Activated CD4-positive, alpha-beta T cell treated with anti-CD3 and anti-CD28 coated beads, Interleukin-2, amount 10 ng/mL, durations not matched to agents 7 days and 5 days (primary cell): ENCODE results near the gene PRKAR1B. TPM values are rescaled to one million over a fixed set of nuclear protein-coding genes. Genes with fewer than 3 reads are reported as not detected.

ENCODE experiments used
- CTCF ChIA-PET: fragments of 350-600 bp; sonication (Branson Sonifier 250); formaldehyde crosslinking; loops from one replicate; lab custom pipeline; 2021; ENCODE audit warnings: antibody characterized with exemption; lab: Charles Lee
- POLR2A ChIA-PET: fragments of 350-600 bp; sonication (Branson Sonifier 250); formaldehyde crosslinking; loops from one replicate; lab custom pipeline; 2021; ENCODE audit warnings: antibody characterized with exemption; lab: Charles Lee
- DNase-seq: peaks from one replicate; pipeline ENCODE4 v3.0.0-alpha.2; 2020
- H3K27ac Mint-ChIP-seq: one replicate; pipeline ENCODE4 v1.8.0; 2021; ENCODE audit warnings: mild to moderate bottlenecking, moderate library complexity, mixed read lengths
- H3K27me3 Mint-ChIP-seq: one replicate; pipeline ENCODE4 v1.8.0; 2021; ENCODE audit warnings: mixed read lengths
- H3K36me3 Mint-ChIP-seq: one replicate; pipeline ENCODE4 v1.8.0; 2021; ENCODE audit warnings: low read depth, mixed read lengths
- H3K4me1 Mint-ChIP-seq: one replicate; pipeline ENCODE4 v1.8.0; 2021; ENCODE audit warnings: mixed read lengths
- H3K4me3 Mint-ChIP-seq: one replicate; pipeline ENCODE4 v1.8.0; 2021; ENCODE audit warnings: mild to moderate bottlenecking, moderate library complexity, mixed read lengths
- H3K9me3 Mint-ChIP-seq: one replicate; pipeline ENCODE4 v1.8.0; 2021; ENCODE audit warnings: mixed read lengths
- total RNA-seq, 2 experiments: library from RNA; stranded (reverse); gene quantifications; one replicate each; pipeline ENCODE4 v1.2.3, GENCODE V29; 2021

Gene PRKAR1B
- total RNA-seq, 2 experiments from 2014 or later, result 29.8 to 32.5 TPM

DNA sequence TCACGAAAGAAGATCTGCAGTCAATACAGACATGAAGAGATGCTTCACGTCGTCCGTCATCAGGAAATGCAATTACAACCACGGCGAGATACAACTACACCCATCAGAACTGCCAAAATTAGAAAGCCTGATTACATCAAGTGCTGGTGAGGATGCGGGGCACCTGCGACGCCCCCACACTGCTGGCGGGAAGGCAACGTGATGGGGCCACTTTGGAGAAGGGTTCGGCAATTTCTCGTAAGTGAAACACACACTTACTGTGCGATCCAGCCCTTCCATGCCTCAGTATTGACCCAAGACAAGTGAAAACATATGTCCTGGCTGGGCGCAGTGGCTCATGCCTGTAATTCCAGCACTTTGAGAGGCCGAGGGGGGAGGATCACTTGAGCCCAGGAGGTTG, 181.6 kb downstream of the PRKAR1B start:
- peaks cover 2% of the 10 kb centered on the region for H3K36me3 Mint-ChIP-seq
- peaks cover 3% of the 10 kb centered on the region for H3K4me1 Mint-ChIP-seq
- CTCF ChIA-PET, result interaction anchor here (0.6 to 1.2 kb wide), 2 partner anchors 90 to 91 kb away, joined by 3 read pairs; no protein-coding TSS in a partner anchor
- peaks cover 3% of the 10 kb centered on the region for H3K9me3 Mint-ChIP-seq
- H3K27ac Mint-ChIP-seq, result no peak overlapping the region
- DNase-seq, result no peak
- POLR2A ChIA-PET, result no interaction called here
- no peak overlapping the region for H3K4me3 Mint-ChIP-seq
- no peaks in the 10 kb centered on the region for H3K27me3 Mint-ChIP-seq

DNA sequence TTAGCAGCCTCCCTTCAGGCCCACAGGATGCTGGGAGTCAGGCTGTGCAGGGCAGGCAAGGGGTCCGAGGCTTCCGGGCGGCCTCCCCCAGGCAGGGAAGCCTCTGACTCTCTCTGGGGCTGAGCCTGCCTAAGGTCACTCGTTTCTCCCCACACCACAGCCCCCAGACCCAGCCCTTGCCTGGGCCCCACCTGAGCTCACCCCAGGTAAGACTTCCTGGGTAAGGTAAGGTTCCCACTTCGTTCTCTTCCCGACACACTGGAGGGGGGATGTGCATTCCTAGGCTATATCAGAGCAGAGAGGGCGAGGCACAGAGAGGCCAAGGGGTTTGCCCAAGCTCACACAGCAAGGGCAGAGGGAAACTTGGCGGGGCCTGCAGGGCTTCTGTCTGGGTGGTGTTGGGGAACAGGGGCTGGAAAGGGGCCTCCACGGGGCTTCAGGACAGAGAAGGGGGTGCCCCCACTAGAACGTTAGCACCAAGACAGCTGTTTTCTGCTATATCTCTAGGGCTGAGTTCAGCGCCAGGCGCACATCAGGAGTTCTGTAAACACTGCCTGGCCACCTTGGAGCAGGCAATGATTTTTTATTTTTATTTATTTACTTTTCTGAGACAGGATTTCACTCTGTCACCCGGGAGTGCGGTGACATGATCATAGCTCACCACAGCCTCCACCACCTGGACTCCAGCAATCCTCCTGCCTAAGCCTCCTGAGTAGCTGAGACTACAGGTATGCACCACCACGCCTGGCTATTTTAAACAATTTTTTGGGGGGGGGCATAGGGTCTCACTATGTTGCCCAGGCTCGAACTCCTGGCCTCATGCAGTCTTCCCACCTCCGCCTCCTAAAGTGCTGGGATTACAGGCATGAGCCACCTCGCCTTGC, 182.5 kb downstream of the PRKAR1B start:
- peaks cover 2% of the 10 kb centered on the region for H3K36me3 Mint-ChIP-seq
- ChIA-PET CTCF (interaction anchor here (0.5 to 0.6 kb wide), 2 partner anchors 91 to 1228 kb away, joined by 3 to 4 read pairs; no protein-coding TSS in a partner anchor), POLR2A (no interaction called here)
- no peak overlapping the region for H3K4me3 Mint-ChIP-seq
- peaks cover 3% of the 10 kb centered on the region for H3K4me1 Mint-ChIP-seq
- H3K27me3 Mint-ChIP-seq, result no peaks in the 10 kb centered on the region
- DNase-seq, result no peak
- H3K9me3 Mint-ChIP-seq, result peaks cover 3% of the 10 kb centered on the region
- H3K27ac Mint-ChIP-seq, result no peak overlapping the region

DNA sequence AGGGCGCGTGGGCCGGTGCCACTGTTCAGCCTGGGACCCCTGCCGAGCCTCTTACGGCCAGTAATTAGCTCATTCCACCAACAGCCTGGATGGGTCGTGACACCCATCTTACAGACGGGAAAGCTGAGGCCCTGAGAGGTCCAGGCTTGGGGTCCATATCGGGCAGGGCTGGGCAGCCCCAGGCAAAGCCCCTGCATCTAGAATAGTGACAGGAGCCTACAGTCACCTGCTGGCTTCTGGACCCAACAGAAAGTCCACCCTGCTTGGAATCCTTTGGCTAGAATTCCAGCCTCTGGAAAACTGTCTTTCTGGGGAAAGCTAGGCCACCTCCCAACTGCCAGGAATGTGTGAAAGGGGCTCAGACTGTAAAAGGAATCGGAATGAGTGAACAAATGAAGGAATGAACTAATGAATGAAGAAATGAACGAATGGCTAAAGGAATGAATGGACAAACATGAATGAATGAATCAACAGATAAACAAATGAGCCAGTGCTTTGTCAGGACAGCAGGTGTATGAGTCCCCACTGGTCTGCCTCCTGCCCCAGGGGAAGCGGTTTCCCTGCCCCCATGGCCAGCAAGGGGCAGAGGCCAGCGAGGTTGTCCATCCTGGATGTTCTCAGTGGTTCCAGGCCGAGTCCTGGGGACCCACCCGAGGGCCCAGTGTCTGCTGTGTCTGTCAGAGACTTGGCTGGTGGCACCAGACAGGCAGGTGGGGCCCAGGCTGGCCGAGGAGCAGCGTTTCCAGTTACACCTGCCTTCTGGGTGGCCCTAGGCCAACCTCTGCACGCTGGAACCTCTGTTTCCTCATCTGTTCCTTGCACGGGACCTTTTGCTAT, 183.4 kb downstream of the PRKAR1B start:
- Mint-ChIP-seq H3K36me3 (peaks cover under 1% of the 10 kb centered on the region), H3K9me3 (peaks cover 3% of the 10 kb centered on the region), H3K27ac (no peak overlapping the region), H3K27me3 (no peaks in the 10 kb centered on the region), H3K4me3 (no peak overlapping the region), H3K4me1 (peaks cover 3% of the 10 kb centered on the region)
- no peak for DNase-seq
- ChIA-PET CTCF (interaction anchor here (0.5 to 1.0 kb wide), 2 partner anchors 17 to 1229 kb away, joined by 3 to 4 read pairs; no protein-coding TSS in a partner anchor), POLR2A (no interaction called here)

DNA sequence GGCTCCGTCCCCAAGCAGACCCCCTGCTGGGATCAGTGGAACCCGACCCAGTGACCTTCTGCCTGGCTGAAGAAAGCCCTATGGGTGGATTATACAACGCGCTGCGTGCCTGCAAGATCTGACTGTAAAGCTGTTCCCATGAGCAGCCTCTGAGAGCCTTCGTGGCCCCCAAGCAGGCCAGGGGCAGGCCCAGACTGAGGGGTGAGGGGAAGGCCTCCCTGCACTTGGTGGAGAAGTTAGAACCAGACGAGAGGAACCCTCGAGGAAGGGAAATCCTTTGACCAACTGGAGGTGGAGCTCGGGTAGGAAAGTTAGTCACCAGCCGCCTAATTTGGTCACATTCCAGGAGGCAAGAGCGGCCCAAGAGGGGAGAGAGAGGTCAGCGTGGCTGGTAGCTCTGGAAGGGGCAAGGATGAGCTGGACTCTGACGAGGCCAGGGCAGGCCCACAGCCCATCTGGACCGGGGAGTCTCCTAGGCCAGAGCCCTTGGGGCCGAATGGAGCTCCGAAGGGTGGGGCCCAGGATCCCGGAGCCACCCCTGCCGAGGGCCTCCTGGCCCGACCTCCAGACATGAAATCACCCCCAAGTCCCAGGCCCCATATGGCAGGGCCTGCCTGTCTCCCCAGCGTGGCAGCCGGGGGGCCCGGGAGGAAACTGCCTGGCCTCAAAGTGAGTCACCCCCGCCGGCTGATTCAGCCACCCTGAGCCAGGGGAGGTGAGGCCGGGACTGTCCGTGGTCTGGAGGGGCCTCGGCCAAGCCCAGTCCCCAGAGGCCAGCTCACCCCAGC, 184.2 kb downstream of the PRKAR1B start:
- POLR2A ChIA-PET, result no interaction called here
- no peak overlapping the region for H3K4me3 Mint-ChIP-seq
- no peaks in the 10 kb centered on the region for H3K36me3 Mint-ChIP-seq
- no peaks in the 10 kb centered on the region for H3K27me3 Mint-ChIP-seq
- peaks cover 3% of the 10 kb centered on the region for H3K9me3 Mint-ChIP-seq
- DNase-seq, result no peak
- peaks cover 3% of the 10 kb centered on the region for H3K4me1 Mint-ChIP-seq
- no peak overlapping the region for H3K27ac Mint-ChIP-seq
- CTCF ChIA-PET, result interaction anchor here (1.0 kb wide), 1 partner anchor 17 kb away, joined by 3 read pairs; no protein-coding TSS in a partner anchor

DNA sequence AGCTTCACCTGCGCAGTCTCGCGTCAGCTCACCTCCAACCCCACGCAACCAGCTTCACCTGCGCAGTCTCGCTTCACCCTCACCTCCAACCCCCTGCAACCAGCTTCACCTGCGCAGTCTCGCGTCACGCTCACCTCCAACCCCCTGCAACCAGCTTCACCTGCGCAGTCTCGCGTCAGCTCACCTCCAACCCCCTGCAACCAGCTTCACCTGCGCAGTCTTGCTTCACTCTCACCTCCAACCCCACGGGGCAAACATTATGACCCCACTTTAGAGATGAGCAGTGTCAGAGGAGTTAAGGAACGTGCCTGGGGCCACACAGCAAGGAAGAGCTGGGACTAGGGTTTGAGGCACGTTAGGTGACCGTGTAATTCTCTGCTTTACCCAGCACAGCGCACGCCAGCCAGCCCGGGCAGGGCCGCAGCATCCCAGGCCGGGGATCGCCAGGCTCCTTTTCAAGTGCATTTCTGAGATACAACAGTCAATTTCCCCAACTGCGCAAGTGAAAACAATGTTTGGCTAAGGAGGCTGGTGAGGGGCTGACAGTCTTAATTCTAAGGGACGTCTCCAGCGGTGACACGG, 184.9 kb downstream of the PRKAR1B start:
- no peaks in the 10 kb centered on the region for H3K27me3 Mint-ChIP-seq
- POLR2A ChIA-PET, result no interaction called here

DNA sequence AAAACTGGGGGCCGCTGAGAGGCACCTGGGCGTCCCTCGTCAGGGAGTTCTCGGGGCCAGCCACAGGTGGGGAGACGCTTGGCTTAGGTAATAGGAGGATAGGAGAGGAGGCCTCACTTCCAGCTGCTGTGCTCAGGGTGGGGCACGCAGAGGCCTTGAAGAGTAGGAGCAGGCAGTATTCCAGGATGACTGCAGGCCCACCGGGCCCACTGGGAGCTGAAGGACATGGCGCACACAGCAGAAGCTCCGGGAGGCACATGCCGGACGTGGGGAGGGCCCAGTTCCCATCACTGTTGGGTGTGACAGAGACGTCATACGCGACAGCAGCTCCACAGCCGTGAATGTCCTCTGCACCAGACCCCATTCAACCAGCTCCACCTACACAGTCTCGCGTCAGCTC, 185.4 kb downstream of the PRKAR1B start:
- Mint-ChIP-seq H3K4me3 (no peak overlapping the region), H3K36me3 (no peaks in the 10 kb centered on the region), H3K27ac (no peak overlapping the region), H3K9me3 (peaks cover 3% of the 10 kb centered on the region), H3K27me3 (no peaks in the 10 kb centered on the region), H3K4me1 (peaks cover 3% of the 10 kb centered on the region)
- POLR2A ChIA-PET, result no interaction called here
- no peak for DNase-seq
- CTCF ChIA-PET, result no interaction called here

More for the DNA sequence above, 184.9 kb downstream of the PRKAR1B start:
- H3K4me1 Mint-ChIP-seq, result peaks cover 3% of the 10 kb centered on the region
- H3K9me3 Mint-ChIP-seq, result peaks cover 3% of the 10 kb centered on the region
- no peak for DNase-seq
- CTCF ChIA-PET, result no interaction called here
- no peak overlapping the region for H3K4me3 Mint-ChIP-seq
- no peak overlapping the region for H3K27ac Mint-ChIP-seq
- no peaks in the 10 kb centered on the region for H3K36me3 Mint-ChIP-seq

DNA sequence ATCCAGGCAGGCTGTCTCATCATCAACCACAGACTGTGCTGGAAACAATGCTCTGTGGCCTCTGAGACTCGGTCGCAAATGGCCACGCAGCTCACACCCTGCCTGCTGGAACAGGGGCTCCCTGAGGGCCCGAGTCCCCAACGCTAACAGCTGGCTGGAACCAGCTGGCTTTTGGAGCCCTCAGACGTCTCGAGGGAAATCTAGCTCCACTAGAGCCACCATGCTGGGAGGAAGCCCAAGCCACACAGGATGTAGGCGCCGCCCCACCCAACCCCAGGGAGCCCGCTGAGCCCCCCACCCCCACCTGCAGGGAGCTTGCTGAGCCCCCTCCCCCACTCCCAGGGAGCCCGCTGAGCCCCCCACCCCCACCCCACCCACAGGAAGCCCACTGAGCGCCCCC, 186.1 kb downstream of the PRKAR1B start:
- DNase-seq, result no peak
- H3K27me3 Mint-ChIP-seq, result no peaks in the 10 kb centered on the region
- CTCF ChIA-PET, result no interaction called here

DNA sequence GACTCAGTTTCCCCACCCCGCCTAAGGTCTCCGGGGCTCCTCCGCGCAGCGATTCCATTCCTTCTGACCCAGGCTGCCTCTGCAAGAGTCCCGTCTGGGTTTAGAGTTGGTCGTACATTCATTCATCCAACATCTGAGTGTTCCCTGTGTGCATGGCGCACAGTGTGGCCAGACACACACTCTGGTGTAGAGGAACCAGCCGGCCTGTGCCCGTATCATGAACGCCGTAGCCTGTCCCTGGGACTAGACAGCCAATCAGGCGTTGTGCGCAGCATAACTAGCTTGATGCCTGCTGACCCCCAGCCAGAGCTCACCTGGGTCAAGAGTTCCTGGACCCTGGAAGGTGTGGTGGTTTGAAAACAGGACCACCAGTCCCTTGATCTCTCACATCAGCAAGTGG, 186.5 kb downstream of the PRKAR1B start:
- no peak overlapping the region for H3K4me3 Mint-ChIP-seq
- DNase-seq, result no peak
- POLR2A ChIA-PET, result no interaction called here
- H3K27ac Mint-ChIP-seq, result no peak overlapping the region
- no peaks in the 10 kb centered on the region for H3K36me3 Mint-ChIP-seq
- H3K4me1 Mint-ChIP-seq, result peaks cover 3% of the 10 kb centered on the region
- CTCF ChIA-PET, result no interaction called here
- peaks cover 3% of the 10 kb centered on the region for H3K9me3 Mint-ChIP-seq
- H3K27me3 Mint-ChIP-seq, result no peaks in the 10 kb centered on the region

More for the DNA sequence above, 186.1 kb downstream of the PRKAR1B start:
- POLR2A ChIA-PET, result no interaction called here
- Mint-ChIP-seq H3K4me1 (peaks cover 3% of the 10 kb centered on the region), H3K4me3 (no peak overlapping the region), H3K9me3 (peaks cover 3% of the 10 kb centered on the region), H3K36me3 (no peaks in the 10 kb centered on the region), H3K27ac (no peak overlapping the region)

DNA sequence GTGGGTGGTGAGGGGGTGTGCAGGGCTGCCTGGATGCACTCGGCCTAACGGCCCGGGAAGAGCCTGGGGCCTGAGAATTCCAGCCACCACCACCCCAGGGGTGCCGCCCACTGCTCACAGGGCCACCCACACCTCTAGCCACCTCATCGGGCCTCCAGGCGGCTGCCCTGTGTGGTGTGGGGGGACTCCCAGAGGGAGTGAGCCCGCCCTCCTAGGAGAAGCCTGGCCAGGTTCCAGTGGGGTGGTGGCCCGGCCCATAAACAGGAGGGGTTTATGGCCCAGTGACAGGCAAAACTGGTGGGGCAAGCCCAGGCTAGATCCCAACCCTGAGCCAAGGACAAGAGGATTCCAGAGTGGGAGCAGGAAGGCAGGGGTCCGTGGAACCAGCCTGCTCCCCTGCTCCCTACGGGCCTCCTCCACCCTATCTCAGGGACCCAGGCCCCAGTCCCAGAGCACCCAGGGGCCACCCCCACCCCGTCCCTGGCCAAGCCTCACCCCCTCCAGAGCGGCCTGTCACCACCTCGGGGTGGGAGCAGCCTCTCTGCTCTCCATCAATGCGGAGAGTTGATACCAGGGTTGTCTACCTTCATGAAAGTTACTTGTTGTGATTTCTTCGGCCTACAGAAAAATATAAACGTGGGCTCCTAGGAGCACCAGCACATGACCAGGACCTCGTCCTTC, 187.2 kb downstream of the PRKAR1B start:
- ChIA-PET CTCF (no interaction called here), POLR2A (no interaction called here)
- no peak for DNase-seq
- peaks cover 3% of the 10 kb centered on the region for H3K4me1 Mint-ChIP-seq
- H3K27ac Mint-ChIP-seq, result no peak overlapping the region
- H3K27me3 Mint-ChIP-seq, result no peaks in the 10 kb centered on the region
- H3K36me3 Mint-ChIP-seq, result no peaks in the 10 kb centered on the region
- no peaks in the 10 kb centered on the region for H3K9me3 Mint-ChIP-seq
- H3K4me3 Mint-ChIP-seq, result no peak overlapping the region

DNA sequence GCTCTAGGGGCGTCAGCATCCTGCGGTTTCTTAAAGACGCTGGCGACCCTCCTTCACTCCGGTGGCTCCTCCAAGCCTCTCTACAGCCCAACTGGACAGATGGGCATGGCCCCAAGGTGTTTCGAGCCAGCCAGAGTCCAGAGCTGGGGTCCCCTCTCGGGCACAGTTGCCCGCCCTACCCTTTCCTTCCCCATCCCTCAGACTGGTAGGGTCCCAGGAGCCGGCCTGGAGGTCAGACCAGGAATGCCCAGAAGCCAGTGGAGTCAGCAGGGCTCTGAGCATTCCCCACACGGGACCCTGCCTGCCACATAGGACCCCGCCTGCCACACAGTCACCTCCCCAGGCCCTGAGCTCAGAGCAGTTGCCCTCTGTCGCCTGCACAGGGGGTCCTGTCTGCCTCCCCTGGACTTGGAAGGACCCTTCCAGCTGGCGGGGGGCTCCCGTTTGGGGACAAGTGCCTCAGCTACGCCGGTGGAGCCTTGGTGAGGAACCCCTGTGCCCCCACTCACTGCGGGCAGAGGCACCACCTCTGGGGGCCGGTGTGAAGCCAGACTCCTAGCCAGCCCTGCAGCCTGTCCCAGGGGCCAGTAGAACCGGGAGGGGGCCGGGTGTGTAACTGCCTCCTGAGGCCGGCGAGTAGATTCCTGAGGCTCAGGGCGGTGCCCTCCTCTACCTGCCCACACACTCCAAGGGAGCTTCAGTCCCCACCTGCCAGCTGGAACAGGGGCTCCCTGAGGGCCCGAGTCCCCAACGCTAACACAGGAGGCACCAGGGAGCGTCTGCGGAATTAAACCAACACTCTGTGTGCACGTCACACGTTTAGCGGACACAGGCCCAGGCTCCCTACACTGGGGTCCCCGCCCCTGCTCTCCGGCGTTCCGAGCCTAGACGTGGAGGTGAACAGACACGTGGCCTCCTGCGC, 188.1 kb downstream of the PRKAR1B start:
- Mint-ChIP-seq H3K36me3 (no peaks in the 10 kb centered on the region), H3K27ac (no peak overlapping the region), H3K27me3 (no peaks in the 10 kb centered on the region), H3K9me3 (no peaks in the 10 kb centered on the region), H3K4me3 (no peak overlapping the region), H3K4me1 (peaks cover 3% of the 10 kb centered on the region)
- ChIA-PET CTCF (interaction anchor here (1.5 kb wide), 1 partner anchor 12 kb away, joined by 3 read pairs; no protein-coding TSS in a partner anchor), POLR2A (no interaction called here)
- DNase-seq, result no peak
